Medulla oblongata (tissue), 1 donor: ENCODE measurements around the gene ZNF19.

Experiments
- DNase-seq: peaks from one replicate; pipeline ENCODE4 v3.0.0-alpha.2; 2015; ENCODE audit errors: extremely low spot score

The ZNF19 gene

GRCh38 chr16:71441348-71442050 is 47.6 kb downstream of the ZNF19 start:
- no peak for DNase-seq

DNA sequence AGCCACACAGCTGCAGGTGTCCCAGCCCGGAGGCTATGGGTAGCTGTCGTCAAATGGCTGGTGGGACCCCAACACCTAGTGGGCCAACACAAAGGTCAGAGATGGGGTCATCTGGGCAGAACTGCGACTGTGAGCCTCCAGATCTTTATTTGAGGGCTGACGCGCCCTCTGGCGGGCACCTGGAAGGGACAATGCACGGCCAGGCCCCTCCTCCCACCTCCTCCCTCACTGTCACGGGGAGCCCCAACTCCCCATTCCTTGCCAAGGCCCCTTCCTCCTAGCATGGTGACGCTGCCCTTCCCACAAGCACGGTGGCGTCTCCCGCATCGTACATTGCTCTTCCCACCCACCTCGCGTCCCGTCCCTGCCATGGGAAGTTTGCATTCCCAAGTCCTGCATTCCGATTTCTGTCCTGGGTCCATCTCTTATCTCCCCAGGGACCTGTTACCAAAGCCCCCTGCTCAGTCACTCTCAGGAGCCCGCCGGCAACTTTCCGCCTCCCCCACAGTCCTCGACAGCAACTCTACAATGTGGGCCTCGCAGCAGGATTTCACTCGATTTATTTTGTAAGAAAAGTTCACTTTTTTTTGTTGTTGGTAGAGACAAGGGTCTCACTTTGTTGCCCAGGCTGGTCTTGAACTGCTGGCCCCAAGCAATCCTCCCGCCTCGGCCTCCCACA is 48.3 kb downstream of the ZNF19 start:
- DNase-seq: no peak

DNA sequence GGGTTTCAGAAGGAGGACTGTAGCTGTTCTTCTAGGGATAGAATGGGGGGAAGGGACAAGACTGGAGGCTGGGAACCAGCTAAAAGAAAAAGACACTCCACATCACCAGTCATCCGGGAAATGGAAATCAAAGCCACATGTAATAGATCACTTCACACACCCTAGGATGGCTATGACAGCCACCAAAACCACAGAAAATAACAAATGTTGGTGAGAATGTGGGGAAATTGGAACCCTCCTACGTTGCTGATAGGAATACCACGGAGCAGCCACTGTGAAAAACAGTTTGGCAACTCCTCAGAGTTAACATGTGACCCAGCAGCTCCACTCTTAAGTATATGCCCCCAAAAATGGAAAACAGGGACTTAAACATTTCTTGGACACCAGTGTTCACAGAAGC is 49.6 kb downstream of the ZNF19 start:
- no peak for DNase-seq

- DNase-seq: no peak
Observed at GRCh38 chr16:71436473-71436872, 52.7 kb downstream of the ZNF19 start.

- DNase-seq: no peak
Observed at GRCh38 chr16:71432906-71433305, 56.2 kb downstream of the ZNF19 start.

GRCh38 chr16:71431991-71432390 is 57.1 kb downstream of the ZNF19 start:
- no peak for DNase-seq

- DNase-seq: no peak
Observed at GRCh38 chr16:71431176-71431575, 57.9 kb downstream of the ZNF19 start.

DNA sequence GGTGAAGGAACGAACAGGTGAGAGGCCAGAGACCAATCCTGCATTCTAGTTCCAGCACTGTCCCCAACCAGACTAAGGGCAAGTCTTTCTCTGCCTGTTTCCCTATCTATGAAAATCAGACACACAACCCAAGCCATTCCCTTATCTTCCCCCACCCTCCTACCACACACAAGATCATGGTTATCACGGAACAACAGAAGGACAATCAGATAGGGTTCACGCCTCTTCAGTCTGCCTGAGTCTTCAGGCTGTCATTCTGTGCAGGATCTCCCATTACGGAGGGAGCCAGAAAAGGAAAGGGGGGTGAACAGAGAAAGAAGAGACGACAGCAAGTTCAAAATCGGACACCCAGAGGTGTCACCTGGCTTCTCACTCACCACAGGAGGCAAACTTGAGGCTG is 58.4 kb downstream of the ZNF19 start:
- no peak for DNase-seq

DNA sequence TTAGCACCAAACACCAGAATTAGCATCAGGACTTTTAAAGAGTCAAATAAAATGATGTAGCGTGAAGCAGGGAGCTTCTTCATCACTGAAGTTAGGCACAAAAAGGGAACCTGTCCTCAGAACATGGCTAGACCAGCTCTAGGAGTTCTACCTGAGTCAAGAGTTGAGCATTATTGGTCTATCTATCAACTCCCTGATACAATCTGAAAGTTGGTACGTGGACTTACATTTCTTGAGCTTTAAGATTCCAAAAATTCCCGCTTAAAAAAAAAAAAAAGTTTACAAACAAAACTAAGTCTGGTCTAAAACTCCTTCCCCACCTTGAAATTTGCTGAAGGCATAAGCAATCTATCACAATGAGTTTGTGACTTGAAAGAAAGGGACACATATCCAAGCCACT is 59.5 kb downstream of the ZNF19 start:
- no peak for DNase-seq

DNA sequence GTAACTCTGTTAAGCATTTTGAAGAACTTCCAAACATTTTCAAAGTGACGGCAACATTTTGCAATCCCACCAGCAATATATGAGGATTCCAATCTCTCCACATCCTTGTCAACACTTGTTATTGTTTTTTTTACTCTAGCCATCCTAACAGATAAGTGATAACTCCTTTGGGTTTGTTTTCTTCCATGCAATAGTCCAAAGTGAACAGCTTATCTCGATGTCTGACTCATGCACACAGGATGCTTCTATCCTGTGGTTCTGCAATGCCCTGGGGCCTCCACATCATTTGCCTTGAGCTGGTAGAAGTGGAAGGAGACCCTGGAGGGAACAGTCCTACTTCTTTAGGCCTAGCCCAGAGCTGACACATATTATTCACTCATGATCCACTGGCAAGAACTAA is 60.2 kb downstream of the ZNF19 start:
- DNase-seq: no peak

GRCh38 chr16:71428385-71428784 is 60.7 kb downstream of the ZNF19 start:
- DNase-seq: no peak

DNA sequence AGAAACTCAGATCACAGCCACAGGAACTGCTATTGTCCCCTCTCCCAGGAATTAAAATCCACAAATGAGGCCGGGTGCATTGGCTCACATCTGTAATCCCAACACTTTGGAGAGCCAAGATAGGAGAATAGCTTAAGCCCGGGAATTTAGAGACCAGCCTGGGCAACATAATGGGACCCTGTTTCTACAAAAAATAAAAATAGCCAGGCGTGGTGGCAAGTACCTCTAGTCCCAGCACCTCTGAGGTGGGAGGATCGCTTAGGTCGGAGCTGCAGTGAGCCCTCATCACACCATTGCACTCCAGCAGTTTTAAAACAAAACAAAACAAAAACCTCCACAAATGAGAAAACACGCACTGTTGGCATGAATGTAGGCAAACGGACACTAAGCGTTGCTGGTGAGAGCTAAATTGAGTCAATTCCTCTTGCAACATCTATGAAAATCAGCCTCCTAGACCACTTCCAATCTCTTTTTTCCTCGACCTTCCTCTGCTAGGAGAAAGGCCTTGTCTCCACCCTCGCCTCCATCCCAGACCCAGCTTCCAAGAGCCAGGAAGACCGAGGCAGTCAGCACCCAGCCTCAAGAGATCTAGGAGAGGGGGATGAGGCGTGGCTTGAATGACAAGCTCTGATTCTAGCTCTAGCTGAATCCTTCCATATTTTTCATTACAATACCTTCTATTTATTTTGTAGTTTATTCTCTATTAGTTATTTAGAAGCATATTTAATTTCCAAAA is 62.1 kb downstream of the ZNF19 start:
- no peak for DNase-seq

- no peak for DNase-seq
Observed at GRCh38 chr16:71426069-71426879, 62.9 kb downstream of the ZNF19 start.

DNA sequence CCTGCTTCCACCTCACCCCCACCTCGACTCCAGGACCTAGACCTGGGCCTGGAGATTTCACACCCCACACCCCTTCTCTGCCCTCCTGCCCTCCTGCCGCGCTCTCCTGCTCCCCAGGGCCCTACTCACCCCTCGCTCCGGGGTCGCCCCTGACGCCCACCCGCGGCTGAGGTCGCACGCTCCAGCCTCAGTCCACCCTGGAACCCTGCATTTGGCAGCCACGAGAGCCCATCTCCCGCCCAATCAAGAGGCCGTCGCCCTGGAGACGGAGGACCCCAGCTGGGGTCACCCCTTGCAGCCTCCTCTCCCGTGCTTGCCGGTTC is 63.4 kb downstream of the ZNF19 start:
- DNase-seq: no peak

GRCh38 chr16:71424626-71425025 is 64.5 kb downstream of the ZNF19 start:
- no peak for DNase-seq

DNA sequence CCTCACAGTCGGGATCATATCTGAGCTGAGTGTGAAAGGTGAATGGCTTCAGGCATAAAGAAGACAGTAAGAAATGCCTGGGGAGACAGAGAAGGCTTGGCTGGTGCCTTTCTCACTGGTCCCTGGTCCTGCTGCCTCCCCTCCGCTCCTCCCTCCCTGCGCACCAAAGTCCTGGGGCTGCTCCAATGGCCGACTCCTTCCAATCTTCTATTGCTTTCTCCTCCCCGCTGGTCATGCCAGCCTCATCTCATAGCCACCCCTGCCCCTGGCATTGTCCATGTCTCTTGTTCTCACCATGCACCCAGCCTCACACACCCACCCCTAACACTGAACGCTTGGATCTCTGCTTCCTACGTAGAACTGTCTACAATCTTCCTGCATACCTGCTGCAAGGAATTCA is 65.3 kb downstream of the ZNF19 start:
- no peak for DNase-seq
